Activated CD4-positive, alpha-beta T cell treated with anti-CD3 and anti-CD28 coated beads for 48 hours (primary cell): ENCODE results near the gene HEG1.

ENCODE experiments used
- DNase-seq: peaks from one replicate; pipeline ENCODE4 v3.0.0-alpha.2; 2020

Gene HEG1

DNA sequence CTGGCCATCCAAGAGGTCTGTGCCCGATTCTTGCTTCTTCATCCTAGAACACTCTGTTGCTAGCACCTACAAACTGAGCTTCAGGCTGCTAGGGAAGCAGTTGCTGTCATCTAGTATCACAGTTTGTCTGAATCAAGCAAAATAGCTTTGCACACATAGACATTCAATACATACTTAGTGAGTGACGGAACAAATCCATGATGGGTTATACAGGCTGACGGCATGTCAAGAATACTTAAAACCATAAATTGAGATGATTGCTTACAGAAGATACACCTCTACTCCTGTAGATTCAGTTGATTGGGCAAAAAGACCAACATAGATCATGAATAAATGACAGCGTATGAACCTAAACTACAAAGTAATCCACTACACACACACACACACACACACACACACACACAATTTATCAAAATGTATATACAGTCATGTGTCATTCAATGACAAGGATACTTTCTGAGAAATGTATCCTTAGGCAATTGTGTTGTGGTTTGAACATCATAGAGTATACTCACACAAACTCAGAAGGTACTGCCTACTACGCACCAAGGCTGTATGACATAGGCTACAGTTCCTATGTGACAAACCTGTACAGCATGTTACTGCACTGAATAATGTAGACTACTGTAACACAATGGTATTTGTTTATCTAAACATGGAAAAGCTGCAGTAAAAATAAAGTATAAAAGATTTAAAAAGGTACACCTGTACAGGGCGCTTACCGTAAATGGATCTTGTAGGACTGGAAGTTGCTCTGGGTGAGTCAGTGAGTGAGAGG is 14.4 kb upstream of the HEG1 start:
- DNase-seq: no peak

DNA sequence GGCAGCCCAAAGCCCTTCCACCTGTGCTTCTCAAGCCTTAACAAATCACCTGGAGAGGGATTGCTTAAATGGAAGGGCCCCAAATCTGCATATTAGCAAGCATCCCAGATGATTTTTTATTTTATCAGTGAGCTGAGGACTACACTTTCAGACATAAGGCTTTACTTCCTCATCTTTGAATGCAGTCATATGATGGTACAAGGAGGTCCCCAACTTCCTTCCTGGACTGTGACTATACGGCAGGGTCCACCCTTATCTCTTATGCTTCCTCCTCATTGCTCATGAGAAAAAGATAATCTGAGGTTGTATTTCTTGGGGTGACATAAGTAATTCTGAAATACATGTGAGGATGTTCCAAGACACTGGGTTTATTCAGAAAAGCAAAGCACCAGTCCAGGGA is 13.7 kb upstream of the HEG1 start:
- DNase-seq: no peak

- DNase-seq: no peak
Observed at GRCh38 chr3:125068265-125068664, 12.5 kb upstream of the HEG1 start.

- no peak for DNase-seq
Observed at GRCh38 chr3:125067225-125067624, 11.4 kb upstream of the HEG1 start.

DNA sequence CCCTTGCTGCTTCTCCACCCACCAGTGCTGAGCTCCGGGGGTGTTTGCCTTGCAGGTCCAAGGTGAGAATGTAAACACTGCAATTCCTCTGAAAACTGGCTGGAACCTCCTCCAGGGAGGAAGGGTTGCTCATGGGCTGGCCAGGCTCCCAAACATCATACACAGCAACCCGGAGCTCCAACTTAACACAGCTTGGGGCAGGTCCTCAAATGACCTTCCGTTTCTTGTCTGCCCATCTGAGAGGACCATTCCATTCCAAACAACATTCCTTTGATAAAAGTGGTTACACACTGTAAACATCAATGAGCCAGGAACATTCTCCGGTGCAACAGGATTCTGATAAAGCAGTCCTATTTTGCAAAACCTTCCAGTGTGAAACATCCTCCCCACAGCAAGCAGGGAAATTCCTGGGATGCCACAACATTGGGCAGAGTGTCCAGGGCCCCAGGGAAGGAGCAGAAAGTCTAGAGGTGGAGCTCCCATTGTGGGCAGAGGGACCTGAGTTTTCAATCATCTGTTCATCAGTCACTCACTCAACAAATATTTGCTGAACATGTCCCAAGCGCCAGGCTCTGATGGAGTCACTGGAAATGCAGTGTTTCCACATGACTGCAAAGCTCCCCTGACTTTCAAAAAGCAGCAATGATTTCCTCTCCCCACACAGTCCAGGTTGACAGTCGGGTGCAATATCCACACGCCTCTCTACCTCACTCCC is 7.3 kb upstream of the HEG1 start:
- DNase-seq: no peak

DNA sequence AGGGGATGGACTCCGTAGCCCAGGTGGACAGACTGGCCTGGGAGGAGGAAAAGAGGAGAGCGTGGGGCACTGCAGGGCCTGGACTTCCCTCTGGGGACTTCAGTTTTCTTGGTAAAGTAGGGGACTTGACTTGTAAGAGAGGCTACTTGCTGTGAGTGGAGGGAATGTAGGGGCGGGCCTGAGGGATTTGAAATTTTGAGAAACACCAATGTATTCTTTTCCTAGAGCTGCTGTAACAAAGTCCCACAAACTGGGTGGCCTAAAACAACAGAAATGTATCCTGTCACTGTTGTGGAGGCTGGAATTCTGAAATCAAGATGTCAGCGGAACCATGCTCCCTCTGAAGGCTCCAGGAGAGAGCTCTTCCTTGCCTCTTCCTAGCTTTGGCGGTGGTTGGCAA is 5.8 kb upstream of the HEG1 start:
- no peak for DNase-seq

DNA sequence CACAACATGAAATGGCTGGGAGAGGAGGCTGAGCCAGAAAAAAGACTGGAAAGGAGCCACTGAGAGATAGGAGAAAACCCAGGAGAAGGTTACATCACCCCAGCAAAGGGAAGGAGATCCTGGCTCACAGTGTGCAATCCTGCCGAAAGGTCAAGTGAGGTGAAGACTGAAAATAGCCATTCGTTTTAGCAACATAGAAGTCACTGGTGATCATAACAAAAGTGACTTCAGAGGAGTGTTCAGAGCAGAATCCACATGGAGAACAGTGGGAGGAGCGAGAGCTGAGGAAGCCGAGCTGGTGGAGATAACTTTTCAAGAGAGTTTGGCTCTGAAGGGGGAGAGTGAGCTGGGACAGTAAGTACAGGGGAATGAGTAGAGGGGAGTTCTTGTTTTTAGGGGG is 5.4 kb upstream of the HEG1 start:
- no peak for DNase-seq

DNA sequence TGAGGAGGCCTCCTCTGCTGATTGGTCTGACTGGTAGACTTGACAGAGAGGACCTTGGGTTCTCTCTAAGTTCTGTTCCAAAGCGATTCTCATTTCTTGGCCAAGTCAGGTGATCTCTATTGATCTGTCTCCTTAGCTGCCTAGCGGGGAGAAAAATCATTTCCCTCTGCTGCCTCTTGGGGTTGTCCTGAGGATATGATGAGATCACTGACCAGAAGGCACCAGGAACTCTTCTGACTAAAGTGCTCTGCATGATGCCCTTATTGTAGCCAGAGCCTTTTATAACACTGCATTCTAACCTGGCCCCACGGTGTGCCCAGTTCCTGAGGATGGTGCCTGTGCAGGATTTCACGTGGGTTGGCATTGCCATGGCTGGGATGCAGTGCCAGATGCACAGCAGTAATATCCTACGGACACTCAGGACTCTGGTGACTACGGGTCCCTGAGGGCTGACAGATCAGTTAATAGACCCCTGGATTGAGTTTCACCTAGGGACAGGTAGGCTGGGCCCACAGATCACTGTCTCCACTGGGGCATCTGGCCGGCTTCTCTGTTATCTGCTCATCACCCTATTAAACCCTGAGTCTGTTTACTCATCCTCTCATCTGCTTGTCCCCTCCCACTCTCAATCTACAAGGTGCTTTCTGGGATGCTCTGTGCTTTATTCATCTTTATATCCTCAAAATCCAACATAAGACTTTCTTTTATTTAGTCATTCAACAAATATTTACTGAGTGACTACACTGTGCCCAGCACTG is 3.9 kb upstream of the HEG1 start:
- no peak for DNase-seq

GRCh38 chr3:125058959-125059358 is 3.2 kb upstream of the HEG1 start:
- no peak for DNase-seq

DNA sequence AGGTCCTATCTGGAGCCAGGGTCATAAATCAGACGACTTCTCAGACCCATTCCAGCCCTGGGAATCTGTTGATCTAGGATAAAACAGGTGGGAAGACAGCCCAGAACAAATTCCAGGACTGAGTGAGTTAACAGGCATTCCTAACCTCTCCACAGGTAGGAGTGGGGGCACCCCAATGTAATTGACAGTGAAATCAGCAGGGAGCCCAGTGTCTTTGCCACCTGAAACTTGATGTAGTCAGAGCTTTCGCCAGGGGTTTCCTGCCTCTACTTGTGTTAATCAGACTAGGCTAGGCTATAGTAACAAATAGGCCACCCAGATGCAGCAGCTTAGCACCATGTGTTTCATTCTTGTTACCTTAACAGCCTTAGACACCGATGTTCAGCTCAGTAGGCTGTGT is 2.7 kb upstream of the HEG1 start:
- no peak for DNase-seq

- DNase-seq: no peak
Observed at GRCh38 chr3:125057186-125057850, 1.5 kb upstream of the HEG1 start.

DNA sequence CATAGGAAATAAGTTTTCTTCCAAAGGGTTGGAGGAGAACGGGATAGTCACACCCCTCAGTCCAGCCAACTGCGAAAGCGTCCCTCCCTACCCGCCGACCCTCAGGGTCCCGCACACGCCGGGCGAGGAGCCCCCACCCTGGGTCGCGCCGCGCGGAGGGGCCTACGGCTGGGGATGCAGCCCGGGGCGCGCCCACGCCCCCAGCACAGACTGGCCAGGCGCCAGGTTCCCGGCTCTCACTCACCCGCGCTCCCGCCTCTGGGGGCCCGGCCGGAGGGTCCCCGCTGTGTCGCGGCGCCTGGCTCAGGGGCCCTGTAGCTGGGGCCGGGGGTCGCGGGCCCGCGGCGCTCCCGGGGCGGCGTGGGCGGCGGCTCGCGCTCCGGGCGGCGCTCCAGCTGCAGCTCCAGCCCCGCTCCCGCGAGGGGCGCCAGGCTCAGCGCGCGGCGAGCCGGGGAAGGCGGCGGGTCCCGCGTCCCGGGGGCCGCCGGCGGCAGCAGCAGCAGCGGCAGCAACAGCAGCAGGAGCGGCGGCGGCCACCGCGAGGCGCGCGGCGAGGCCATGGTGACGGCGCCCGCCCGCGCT is 375 bp downstream of the HEG1 start:
- DNase-seq: peak; percentile 35

DNA sequence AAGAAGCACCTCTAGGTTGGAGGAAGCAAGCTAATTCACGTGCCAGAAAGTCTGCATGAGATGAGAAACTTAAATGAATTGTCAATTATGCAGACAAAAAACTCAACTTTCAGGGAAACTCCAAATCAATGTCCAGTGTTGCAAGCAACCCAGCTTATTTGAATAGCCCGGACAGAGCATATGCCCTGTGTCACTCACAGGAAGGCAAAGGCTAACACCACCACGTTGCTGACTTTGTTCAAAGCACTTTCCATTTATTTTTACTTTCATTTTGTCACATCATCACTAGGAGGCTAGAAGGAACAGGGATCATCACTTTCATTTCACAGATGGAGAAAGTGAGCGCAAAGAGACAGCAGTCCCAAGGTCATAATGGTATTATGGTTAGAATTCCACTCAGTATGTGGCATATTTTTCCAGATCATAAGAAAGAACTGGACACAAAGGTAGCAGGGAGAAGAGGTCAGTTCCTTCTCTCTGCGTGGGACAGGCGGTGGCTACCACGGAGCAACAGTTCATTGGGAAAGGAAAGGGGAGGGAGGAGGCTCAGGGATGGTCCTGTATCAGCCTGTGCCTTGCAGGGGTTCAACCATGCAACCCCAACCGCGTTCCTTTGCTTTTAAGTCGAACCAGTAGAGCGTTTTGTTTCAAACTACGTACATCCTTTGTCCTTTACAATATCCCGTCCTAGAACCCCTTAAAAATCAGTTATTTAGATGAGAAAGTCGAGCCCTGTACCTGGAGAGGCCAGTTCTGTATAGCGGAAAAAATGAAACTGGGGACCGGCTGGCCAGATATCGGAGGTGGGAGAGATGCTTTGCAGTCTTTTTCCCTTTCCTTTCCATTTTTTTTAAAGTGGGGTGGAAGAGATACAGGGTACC is 1.1 kb downstream of the HEG1 start:
- no peak for DNase-seq

DNA sequence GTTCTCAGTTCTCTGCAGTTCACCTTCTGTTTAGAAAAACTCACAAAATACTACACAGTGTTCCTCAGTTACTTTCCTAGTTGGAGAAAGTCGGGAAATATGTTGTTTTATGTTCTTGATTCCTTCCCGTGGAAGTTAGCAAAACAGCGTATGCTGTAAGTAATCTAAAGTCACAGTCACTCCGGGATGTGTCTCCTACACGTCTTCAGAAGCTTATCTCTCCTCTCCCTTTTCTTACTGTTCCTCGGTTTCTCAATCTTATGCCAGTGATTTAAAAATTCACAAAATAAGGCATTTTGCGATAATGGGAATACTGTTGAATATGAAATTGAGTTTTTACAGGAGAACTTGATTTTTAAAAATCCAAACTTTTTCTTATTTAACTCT is 1.7 kb downstream of the HEG1 start:
- no peak for DNase-seq

DNA sequence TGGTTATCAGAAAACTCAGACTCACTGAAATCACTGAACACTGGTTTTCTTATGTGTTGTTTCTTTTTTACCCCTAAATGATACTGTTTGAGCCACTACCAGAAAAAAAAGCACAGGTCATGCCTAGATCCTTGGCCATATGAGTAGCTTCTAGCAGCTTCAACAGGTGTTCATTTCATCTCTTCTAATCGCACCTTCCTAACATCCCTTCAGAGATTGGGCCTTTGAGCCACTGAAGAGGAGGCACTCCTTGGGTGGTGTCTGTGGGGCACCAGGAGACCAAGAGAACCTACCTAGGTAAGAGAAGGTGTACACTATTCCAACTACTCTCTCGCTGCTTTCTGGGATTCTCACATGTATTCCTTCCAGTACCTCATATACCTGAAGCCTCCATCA is 2.5 kb downstream of the HEG1 start:
- no peak for DNase-seq

- DNase-seq: no peak
Observed at GRCh38 chr3:125052624-125053303, 3.0 kb downstream of the HEG1 start.

DNA sequence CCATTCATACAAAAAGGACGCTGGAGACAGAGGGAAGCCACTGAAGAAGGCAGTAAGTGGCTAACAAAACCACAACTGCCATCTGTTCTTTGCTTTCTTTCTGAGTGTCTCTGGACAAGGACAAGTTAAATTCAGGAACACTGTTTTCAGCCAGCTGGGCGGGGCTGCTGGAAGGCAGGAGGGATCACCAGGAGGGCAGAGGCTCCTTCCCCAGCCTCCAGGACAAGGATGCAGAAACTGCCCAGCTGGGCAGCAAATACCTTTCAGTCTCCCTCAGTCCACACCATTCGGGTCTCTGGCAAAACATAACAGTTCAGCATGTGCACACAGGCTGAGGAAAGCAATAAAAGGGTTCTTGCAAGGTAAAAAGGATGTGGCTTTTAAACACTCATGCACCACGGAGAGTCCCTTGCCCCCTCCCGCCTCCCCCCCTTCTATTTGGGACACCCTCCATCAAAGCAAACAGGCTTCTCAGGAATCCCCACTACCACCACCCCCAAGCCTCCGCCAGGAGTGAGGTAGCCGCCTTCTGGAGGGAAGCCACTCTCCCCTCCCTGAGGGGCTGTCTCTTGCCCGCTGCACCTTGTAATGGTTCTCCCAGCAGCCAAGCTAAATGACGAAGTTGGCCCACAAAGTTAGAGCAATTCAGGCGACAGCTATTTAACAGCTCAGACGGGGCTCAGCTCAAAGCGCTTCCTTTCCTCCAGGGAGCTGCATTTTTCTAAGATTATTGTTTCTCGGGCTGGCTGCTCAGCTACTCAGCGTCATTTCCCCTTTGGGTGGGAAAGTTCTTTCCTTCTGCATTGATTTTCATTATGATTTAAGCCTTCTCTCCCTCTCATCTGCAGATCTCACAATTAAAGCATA is 3.8 kb downstream of the HEG1 start:
- peak; percentile 63 for DNase-seq

DNA sequence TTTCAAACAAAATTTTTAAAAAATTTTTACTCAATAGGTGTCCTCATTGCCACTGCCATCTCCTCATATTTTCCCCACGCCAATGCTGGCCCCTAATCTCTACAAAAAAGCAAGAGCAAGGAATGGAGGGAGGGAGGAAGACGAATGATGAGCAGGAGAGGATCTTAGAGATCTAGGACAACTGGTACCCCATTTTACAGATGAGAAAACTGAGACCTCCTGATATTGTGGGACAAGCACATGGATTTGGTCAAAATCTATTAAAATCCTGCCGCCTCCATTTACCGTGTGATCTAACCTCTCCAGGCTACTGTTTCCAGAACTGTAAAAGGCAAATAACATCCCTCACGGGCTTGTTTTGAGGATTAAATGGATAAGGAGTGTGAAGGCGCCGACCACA is 4.6 kb downstream of the HEG1 start:
- no peak for DNase-seq

- no peak for DNase-seq
Observed at GRCh38 chr3:125050488-125051090, 5.2 kb downstream of the HEG1 start.

GRCh38 chr3:125048282-125048681 is 7.5 kb downstream of the HEG1 start:
- no peak for DNase-seq
